ENCODE data around the gene ATG7.

GRCh38 chr3:11532931-11533391 lies 260.8 kb downstream of the ATG7 start:
- TF ChIP-seq REST (IDR thresholded peaks at IDR 0.05; ENCODE audit: low read depth) (no peak), EZH2 (IDR thresholded peaks at IDR 0.05) (no peak)

All from HCT116 (cell line).